T-helper 1 cell (primary cell): Measurements from ENCODE around the gene YWHAG.
A peak's percentile ranks its signal among the peaks of the same experiment; 100 is the strongest.
"Not testable (repeated sequence)": the region's sequence is repeated elsewhere in the genome, so short reads cannot be mapped to it uniquely, and the experiment has no call there.

Source experiments
- DNase-seq, 5 donors: peaks; one replicate each; pipeline ENCODE4 v3.0.0-alpha.2; 2012 to 2020
- total RNA-seq, 4 donors: gene quantifications; one replicate each; lab custom pipeline; 2026; lab: John Stamatoyannopoulos, UW

The YWHAG gene
- 38.8 to 54.0 (median 49.1) reads per million in 4 donors for total RNA-seq

- DNase-seq: peak; percentile 81 to 89 (median 84)
Observed at GRCh38 chr7:76358481-76359110, at the start of gene YWHAG. Gene YWHAG (minus strand): TSS chr7:76358991. CDS start chr7:76358808, 183 bp downstream.

GRCh38 chr7:76408121-76408560, 49.4 kb upstream of the YWHAG start:
- no peak for DNase-seq

- DNase-seq: no peak
Observed at GRCh38 chr7:76407718-76408117, 48.9 kb upstream of the YWHAG start.

GRCh38 chr7:76405738-76406137, 46.9 kb upstream of the YWHAG start:
- no peak for DNase-seq

GRCh38 chr7:76403780-76404494, 45.1 kb upstream of the YWHAG start:
- DNase-seq: no peak

GRCh38 chr7:76403097-76403496, 44.3 kb upstream of the YWHAG start:
- not testable (repeated sequence) for DNase-seq

- DNase-seq: no peak
Observed at GRCh38 chr7:76400248-76400647, 41.5 kb upstream of the YWHAG start.

GRCh38 chr7:76397409-76398183, 38.8 kb upstream of the YWHAG start:
- peak; percentile 65 to 80 (median 75) for DNase-seq

- DNase-seq: no peak
Observed at GRCh38 chr7:76396864-76397263, 38.1 kb upstream of the YWHAG start.

- DNase-seq: no peak
Observed at GRCh38 chr7:76395965-76396726, 37.4 kb upstream of the YWHAG start.

GRCh38 chr7:76395605-76395964, 36.8 kb upstream of the YWHAG start:
- not testable (repeated sequence) for DNase-seq

- DNase-seq: no peak
Observed at GRCh38 chr7:76394957-76395356, 36.2 kb upstream of the YWHAG start.

- peak; percentile 83 to 94 (median 86) for DNase-seq
Observed at GRCh38 chr7:76393116-76394031, 34.6 kb upstream of the YWHAG start.

- no peak for DNase-seq
Observed at GRCh38 chr7:76392531-76393115, 33.8 kb upstream of the YWHAG start.

- no peak for DNase-seq
Observed at GRCh38 chr7:76390092-76390491, 31.3 kb upstream of the YWHAG start.

- DNase-seq: not testable (repeated sequence)
Observed at GRCh38 chr7:76387789-76388188, 29.0 kb upstream of the YWHAG start.

- no peak for DNase-seq
Observed at GRCh38 chr7:76386691-76387260, 28.0 kb upstream of the YWHAG start.

- no peak for DNase-seq
Observed at GRCh38 chr7:76383089-76383944, 24.5 kb upstream of the YWHAG start.

- no peak for DNase-seq
Observed at GRCh38 chr7:76381814-76382213, 23.0 kb upstream of the YWHAG start.

- DNase-seq: no peak
Observed at GRCh38 chr7:76380623-76380966, 21.8 kb upstream of the YWHAG start.
